Measurements from ENCODE around the gene CSPG5. TPM values are rescaled to one million over a fixed set of nuclear protein-coding genes. Genes with fewer than 3 reads are reported as not detected.

The CSPG5 gene, protein sequence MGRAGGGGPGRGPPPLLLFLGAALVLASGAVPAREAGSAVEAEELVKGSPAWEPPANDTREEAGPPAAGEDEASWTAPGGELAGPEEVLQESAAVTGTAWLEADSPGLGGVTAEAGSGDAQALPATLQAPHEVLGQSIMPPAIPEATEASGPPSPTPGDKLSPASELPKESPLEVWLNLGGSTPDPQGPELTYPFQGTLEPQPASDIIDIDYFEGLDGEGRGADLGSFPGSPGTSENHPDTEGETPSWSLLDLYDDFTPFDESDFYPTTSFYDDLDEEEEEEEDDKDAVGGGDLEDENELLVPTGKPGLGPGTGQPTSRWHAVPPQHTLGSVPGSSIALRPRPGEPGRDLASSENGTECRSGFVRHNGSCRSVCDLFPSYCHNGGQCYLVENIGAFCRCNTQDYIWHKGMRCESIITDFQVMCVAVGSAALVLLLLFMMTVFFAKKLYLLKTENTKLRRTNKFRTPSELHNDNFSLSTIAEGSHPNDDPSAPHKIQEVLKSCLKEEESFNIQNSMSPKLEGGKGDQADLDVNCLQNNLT
- total RNA-seq: 2.0 TPM
- long read RNA-seq: 0 reads

GRCh38 chr3:47578691-47579632 is at the start of gene CSPG5:
Gene CSPG5 (minus strand): TSS chr3:47578865. CDS start chr3:47578693, 172 bp downstream.
- DNase-seq (ENCODE audit: low spot score): peak; percentile 84

DNA sequence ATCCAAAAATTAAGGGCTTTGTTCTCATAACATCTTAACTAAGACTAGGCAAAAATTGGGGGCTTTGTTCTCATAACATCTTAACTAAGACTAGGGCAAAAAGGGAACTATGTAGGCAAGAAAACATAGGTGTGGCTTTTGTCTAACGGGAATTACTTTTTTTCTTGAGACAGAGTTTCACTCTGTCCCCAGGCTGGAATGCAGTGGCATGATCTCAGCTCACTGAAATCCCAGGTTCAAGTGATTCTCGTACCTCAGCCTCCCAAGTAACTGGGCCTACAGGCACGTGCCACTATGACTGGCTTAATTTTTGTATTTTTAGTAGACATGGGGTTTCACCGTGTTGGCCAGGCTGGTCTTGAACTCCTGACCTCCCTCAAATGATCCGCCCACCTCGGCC is 49.8 kb upstream of the CSPG5 start:
- no peak for DNase-seq (ENCODE audit: low spot score)

DNA sequence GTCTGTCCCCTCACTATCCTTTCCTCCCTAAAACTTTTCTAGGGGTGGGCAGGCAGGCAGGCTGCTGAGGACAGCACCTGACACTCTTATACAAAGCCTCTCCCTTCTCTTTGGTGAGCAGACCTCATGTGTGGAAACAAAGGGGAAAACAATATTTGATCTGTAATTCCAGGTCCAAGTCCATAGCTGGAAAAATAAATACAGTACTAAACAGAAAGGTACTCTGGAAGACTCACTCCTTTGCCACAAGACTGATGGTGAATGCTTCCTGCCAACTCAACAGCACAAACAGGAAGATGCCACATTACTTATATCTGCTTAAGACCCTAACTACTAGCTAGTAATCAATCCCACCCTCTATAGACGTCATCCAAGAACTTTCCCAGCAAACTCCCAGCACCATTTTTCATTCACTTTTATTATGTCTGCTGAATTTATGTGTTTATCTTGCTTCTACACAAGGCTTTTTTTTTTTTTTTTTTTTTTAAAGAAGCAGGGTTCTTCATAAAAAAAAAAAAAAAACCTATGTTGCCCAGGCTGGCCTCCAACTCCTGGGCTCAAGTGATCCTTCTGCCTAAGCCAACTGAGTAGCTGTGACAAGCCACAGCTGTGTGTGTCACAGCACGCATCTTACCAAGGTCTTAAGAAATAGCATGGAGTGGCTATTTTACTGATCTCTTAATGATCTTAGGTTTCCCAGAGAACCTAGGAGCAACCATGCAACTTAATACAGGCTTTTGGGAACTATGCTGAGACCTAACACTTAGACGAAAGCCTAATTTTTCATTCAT is 44.2 kb upstream of the CSPG5 start:
- no peak for DNase-seq (ENCODE audit: low spot score)

DNA sequence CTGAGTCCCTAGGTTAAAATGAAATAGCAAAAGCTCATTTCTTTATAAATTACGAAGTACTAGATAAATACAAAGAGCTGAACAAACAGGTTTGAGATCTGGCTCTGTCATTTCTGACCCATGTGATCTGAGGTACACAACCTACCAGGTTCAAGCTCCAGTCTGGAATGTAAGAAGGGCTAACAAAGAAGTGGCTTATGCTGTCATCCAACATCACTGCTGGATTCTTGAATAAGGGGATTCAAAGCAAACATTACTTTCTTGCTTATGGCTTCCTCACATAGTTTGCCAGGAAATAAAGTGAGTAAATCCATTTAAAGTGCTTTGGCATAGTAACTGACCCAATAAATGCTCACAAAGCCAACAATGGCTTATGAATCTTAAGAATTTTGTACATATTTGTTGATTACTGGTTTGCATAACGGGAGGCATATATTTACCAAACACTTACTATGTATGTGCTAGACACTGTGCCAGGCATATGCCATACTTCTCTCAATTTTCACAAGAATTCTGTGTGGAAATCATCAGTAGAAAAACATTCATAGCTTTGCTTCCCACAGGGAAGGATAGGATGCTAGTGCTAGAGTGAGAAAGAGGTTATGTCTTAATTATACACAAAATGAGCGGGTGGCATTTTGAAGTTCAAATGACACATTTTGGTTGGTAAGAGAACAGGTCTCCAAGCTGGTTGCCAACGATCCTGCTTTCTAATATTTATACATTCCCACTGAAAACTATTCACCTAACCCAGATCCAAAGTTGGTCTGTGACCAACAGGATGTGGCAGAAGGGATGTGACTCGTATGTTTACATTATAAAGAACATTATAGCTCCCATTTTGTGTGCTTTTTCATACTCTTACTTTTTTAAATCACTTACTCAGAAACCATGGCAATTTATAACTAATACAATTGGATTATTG is 38.7 kb upstream of the CSPG5 start:
- no peak for DNase-seq (ENCODE audit: low spot score)

DNA sequence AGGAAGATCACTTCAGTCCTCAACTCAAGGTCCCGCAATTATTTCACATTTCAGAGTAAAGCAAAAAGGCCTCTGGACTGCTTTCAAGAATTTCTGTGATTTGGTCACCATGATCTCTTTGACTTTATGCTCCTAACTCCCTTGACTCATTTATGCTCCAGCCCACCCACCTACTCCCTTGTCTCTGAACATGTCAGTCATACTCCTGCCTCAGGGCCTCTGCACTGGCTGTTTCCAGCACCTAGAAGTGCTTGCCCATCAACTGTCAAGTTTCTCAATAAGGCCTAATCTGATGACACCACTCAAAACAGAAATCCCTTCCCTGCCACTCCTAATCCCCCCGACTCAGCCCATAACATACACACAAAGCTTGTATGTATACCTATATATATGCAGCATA is 36.1 kb upstream of the CSPG5 start:
- DNase-seq (ENCODE audit: low spot score): no peak

GRCh38 chr3:47613722-47614121 is 35.1 kb upstream of the CSPG5 start:
- no peak for DNase-seq (ENCODE audit: low spot score)

- DNase-seq (ENCODE audit: low spot score): no peak
Observed at GRCh38 chr3:47612879-47613278, 34.2 kb upstream of the CSPG5 start.

DNA sequence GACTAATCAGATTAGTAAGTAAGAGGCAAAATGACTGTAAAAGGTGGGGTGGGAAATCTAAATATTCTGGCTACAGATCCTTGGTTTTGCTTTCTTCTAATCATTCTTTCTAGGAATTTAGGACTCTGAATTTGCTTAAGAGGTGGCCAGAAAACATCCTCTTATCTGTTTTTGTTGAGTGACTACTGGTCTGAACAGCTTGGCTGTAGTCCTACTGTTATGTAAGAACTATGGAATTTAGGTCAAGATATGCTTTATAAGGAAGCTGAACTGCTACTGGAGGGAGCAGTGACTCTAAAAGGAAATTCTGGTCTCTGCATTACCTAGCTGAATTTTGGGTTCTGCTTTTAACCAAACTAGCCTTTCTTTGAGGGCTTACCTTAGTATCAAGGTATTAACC is 33.5 kb upstream of the CSPG5 start:
- DNase-seq (ENCODE audit: low spot score): no peak

DNA sequence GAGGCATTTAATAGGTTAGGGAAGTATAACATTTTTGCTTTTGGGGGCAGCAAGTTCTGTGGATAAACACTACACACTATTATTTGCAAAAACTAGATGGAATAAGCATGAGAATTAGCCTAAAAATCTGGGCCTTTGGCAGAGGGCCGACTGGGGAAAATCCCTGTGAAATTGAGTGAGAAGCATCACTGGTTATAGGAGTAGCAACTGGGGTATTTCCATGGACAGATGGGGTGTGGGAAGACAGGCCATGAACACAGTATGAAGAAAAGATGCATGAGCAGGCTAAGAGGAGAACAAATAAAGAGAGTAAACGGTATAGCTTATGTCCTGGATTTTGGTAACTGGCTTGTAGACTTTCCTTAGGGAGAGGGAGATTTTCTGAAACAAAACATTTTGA is 32.9 kb upstream of the CSPG5 start:
- no peak for DNase-seq (ENCODE audit: low spot score)

- DNase-seq (ENCODE audit: low spot score): no peak
Observed at GRCh38 chr3:47610583-47610982, 31.9 kb upstream of the CSPG5 start.

GRCh38 chr3:47607335-47607734 is 28.7 kb upstream of the CSPG5 start:
- DNase-seq (ENCODE audit: low spot score): no peak

DNA sequence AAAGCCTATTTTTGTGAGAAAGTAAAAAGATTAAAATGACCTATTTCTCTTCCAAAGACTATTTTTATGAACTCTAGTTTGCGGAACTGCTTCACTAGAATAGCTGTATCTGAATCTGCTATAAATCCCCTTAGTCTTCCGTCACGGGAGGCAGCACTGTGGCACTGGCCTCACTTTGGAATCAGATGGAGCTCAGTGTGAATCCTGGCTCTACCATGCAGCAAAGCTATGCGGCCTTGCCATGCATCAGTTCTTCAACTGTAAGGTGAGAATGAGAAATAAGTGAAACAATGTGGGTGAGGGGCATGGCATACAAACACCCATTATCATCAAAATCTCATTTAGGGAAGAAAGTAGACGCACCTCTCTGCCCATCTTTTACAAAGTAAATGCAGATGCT is 27.5 kb upstream of the CSPG5 start:
- no peak for DNase-seq (ENCODE audit: low spot score)

DNA sequence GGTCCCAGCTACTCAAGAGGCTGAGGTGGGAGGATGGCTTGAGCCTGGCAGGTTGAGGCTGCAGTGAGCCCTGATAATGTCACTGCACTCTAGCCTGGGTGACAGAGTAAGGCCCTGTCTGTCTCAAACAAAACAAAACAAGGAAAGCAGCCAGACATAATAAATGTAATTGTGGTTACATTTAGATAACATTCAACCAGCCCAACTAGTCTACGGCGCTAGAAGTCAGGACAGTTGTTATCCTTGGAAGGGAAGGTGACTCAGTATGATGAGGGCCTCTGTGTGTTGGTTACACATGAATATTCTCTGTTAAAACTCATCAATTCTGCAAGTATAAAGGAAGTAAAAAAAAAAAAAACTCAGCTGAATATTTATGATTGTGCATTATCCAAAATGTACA is 27.0 kb upstream of the CSPG5 start:
- no peak for DNase-seq (ENCODE audit: low spot score)

DNA sequence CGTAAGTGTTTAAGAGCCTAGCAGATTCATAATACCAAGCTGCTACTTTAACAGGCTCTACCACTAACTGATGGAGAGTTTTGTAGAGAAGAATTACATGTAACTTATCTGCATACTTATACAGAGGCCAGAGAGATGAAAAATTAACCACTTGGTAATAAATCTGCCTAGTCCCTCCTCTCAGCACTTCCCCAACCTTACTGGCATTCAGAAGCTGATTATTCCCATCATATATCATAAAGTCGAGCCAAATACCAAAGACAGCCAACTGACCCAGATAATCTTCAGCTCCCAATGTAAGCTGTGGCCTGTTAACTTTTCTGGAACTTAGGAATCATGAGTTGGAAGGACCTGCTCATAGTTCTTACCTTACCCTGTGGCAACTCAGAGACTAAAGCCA is 25.5 kb upstream of the CSPG5 start:
- DNase-seq (ENCODE audit: low spot score): no peak

DNA sequence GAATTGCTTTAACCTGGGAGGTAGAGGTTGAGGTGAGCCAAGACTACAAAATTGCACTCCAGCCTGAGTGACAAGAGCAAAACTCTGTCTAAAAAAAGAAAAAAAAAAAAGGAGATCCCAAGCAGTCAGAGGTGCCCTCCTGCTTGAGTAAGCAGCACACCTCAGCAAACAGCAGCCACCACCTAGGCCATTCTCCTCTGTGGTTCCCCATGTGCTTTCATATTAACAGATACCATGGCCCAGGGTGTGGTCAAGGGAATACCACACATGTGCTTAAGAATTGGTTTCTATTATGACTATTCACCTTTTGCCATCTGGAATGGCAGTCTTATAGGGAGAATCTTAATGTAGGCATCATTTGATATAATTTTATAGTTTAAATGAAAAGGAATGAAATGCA is 24.7 kb upstream of the CSPG5 start:
- no peak for DNase-seq (ENCODE audit: low spot score)

DNA sequence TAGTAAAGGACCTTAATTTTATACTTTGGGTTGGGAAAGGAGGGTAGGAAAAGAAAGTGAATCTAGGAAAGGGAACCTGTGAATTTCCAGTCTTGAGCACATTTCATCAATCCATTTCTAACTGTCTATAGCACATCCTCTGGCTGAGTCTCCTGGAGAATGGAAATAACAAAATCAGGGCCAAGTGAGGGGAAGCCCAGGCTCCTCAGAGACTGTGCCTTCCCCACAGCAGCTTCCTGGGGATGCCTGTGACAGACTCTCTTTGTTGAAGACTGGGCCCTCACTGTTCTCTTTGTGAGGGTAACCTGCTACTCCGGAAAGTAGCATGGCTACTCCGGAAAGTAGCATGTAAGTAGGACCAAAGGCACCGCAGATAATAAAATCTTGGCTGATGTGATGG is 22.6 kb upstream of the CSPG5 start:
- no peak for DNase-seq (ENCODE audit: low spot score)

- DNase-seq (ENCODE audit: low spot score): no peak
Observed at GRCh38 chr3:47594792-47595191, 16.1 kb upstream of the CSPG5 start.

- DNase-seq (ENCODE audit: low spot score): no peak
Observed at GRCh38 chr3:47592066-47592795, 13.6 kb upstream of the CSPG5 start.

DNA sequence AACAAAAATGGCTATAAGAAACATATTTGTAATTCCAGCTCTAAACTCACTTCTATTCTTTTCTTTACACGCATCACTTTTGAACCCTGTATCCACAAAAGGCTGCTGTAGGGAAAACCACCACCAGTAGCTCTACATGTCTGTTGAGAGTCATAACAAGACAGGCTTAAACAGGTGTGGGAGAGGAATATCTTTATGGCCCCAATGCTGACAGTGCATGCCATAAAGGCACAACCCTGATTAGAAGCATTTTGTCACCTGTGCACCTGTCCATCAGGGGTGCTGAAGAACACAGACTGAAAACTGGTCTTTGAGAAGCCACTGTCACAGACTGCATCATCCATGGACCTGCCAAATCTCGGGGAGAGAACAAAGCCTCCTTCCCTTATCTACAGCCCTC is 11.6 kb upstream of the CSPG5 start:
- DNase-seq (ENCODE audit: low spot score): no peak
